Measurements from ENCODE around the gene KSR2.

GRCh38 chr12:117860111-117860510, 108.7 kb downstream of the KSR2 start:
- no peak for TF ChIP-seq GATA3 (IDR thresholded peaks at IDR 0.05; ENCODE audit: low read depth, low read length)
- no peak for TF ChIP-seq GATA2 (IDR thresholded peaks at IDR 0.05; ENCODE audit: low read depth, low read length)
